Neural progenitor cell (in vitro differentiated cells): ENCODE measurements around the gene TRAF3.

ENCODE experiments used
- EZH2phosphoT487 ChIP-seq: fragments of 200-600 bp; sonication (generic); IDR thresholded peaks from 2 replicates; pipeline ENCODE4 v1.6.1; 2017; ENCODE audit warnings: antibody characterized with exemption
- TF ChIP-seq, protein P1 (sequence below): fragments of 200-600 bp; sonication (generic); IDR thresholded peaks from 2 replicates; pipeline ENCODE4 v1.5.1; 2017; ENCODE audit warnings: antibody characterized with exemption, mild to moderate bottlenecking

DNA sequence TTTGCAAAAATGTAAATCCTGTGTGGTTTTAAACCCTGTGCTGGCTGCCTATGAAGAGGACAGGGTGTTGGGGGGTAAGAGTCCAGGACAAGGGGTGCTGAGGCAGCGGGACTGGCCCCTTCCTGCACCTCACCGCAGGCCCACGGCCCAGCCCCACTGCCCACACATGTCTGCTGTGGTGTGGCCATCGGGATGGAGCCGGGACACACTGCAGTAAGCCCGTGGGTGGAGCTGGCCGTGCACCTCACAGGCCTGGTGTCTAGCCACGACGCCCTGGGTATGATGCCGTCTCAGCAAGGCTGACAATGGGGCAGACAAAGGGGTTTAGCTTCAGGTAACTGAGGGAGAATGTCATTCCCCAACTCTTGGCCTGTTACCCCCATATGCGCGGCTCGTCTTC is 164.8 kb downstream of the TRAF3 start:
- TF ChIP-seq, protein P1, sequence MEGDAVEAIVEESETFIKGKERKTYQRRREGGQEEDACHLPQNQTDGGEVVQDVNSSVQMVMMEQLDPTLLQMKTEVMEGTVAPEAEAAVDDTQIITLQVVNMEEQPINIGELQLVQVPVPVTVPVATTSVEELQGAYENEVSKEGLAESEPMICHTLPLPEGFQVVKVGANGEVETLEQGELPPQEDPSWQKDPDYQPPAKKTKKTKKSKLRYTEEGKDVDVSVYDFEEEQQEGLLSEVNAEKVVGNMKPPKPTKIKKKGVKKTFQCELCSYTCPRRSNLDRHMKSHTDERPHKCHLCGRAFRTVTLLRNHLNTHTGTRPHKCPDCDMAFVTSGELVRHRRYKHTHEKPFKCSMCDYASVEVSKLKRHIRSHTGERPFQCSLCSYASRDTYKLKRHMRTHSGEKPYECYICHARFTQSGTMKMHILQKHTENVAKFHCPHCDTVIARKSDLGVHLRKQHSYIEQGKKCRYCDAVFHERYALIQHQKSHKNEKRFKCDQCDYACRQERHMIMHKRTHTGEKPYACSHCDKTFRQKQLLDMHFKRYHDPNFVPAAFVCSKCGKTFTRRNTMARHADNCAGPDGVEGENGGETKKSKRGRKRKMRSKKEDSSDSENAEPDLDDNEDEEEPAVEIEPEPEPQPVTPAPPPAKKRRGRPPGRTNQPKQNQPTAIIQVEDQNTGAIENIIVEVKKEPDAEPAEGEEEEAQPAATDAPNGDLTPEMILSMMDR: no peak
- no peak for TF ChIP-seq EZH2phosphoT487
